ENCODE measurements around the gene TEKT3. TPM values are rescaled to one million over a fixed set of nuclear protein-coding genes. Genes with fewer than 3 reads are reported as not detected.

Gene TEKT3
- polyA plus RNA-seq, 1 donor, result 1.0 TPM

DNA sequence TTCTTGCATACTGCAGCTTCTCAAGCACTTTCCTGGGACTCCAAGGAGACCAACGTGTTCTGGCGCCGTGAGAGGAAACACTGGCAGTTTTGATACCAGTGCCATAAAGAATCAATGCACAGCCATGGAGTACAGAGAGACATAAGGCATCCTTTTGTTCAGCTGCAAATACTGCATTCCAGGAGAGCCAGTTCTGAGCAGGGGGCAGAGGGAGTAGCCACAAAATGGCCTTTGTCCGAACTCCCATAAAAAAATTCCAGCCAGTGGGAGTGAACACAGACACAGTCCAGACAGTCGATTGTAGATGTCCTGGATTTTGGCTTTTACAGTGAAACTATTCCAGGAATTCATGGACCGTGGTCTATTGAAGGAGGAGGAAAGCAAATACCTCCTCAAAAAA lies 36.2 kb upstream of the TEKT3 start:
- H3K9me3 ChIP-seq (ENCODE audit: control insufficient read depth, low read depth, low read length), result no peaks in the 10 kb centered on the region
- no peaks in the 10 kb centered on the region for H3K36me3 ChIP-seq (ENCODE audit: control insufficient read depth, insufficient read depth, low read length)
- H3K27ac ChIP-seq (ENCODE audit: low read length), result peak overlapping the region; percentile 50
- peak; percentile 43 to 74 for DNase-seq
- H3K4me1 ChIP-seq (ENCODE audit: control insufficient read depth, insufficient read depth, low read length), result peaks cover 23% of the 10 kb centered on the region
- H3K27me3 ChIP-seq (ENCODE audit: control insufficient read depth, insufficient read depth, low read length), result no peaks in the 10 kb centered on the region
- 0% methylated on average over 1 of the region's 6 CpGs for WGBS (ENCODE audit: insufficient coverage, low lambda C conversion rate)
- peak overlapping the region; percentile 0 for H3K4me3 ChIP-seq (ENCODE audit: low read length)

DNA sequence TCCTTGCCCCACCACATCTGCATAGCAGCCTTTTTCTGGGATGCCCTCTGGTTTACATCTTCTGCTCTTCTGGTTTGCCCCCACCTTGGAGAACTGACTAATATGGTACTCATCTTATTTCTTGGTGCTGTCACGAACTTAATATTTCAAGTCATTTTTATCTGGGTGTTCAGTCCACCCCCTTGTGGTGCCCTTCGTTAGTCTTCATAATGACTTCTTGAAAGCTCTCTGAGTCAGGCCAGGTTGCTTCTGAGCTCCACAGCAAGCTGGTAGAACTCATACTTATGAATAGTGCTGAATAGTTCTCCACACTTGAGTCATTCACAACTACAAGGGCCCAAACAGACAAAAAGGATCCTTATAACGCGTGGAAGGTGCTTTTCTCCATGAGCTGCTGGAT lies 35.8 kb upstream of the TEKT3 start:
- H3K27me3 ChIP-seq (ENCODE audit: control insufficient read depth, insufficient read depth, low read length), result no peaks in the 10 kb centered on the region
- 82% methylated on average over 2 of the region's 4 CpGs for WGBS (ENCODE audit: insufficient coverage, low lambda C conversion rate)

DNA sequence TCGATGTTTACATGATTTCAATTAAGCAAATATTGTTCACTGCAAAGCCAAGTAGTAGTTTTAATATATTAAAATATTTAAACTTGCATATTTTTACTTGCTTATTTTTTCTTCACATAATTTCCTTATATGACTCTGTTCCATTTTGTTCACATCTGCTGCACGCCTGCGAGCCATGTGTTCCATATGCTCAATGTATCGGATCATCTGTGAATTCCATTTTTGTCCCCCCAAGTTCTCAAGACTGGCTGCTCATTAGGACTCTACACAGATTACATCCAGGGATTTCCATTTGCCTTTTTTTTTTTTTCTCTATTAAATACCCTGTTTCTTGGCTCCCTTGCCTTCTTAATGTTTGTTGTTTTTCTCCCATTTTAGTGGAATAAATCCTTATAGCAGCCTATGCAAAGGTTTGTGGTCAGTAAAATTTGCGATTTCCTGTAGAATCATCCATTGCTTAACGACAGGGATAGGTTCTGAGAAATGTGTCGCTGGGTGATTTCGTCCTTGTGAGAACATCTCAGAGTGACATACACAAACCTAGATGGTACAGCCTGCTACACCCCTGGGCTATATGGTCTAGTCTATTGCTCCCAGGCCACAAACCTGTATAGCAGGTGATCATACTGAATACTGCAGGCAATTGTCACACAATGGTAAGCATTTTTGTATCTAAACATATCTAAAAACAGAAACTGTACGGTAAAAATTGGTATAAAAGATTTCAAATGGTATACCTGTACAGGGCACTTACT lies 30.2 kb upstream of the TEKT3 start:
- no peaks in the 10 kb centered on the region for H3K27me3 ChIP-seq (ENCODE audit: control insufficient read depth, insufficient read depth, low read length)
- WGBS (ENCODE audit: insufficient coverage, low lambda C conversion rate), result 98% methylated on average over 4 of the region's 9 CpGs
- no peak overlapping the region for H3K4me3 ChIP-seq (ENCODE audit: low read length)
- H3K36me3 ChIP-seq (ENCODE audit: control insufficient read depth, insufficient read depth, low read length), result no peaks in the 10 kb centered on the region
- no peaks in the 10 kb centered on the region for H3K9me3 ChIP-seq (ENCODE audit: control insufficient read depth, low read depth, low read length)
- no peak for DNase-seq
- H3K27ac ChIP-seq (ENCODE audit: low read length), result no peak overlapping the region
- peaks cover 3% of the 10 kb centered on the region for H3K4me1 ChIP-seq (ENCODE audit: control insufficient read depth, insufficient read depth, low read length)

More for the DNA sequence above, 35.8 kb upstream of the TEKT3 start:
- Histone ChIP-seq H3K36me3 (ENCODE audit: control insufficient read depth, insufficient read depth, low read length) (no peaks in the 10 kb centered on the region), H3K27ac (ENCODE audit: low read length) (peak overlapping the region; percentile 50), H3K4me1 (ENCODE audit: control insufficient read depth, insufficient read depth, low read length) (peaks cover 19% of the 10 kb centered on the region), H3K9me3 (ENCODE audit: control insufficient read depth, low read depth, low read length) (no peaks in the 10 kb centered on the region), H3K4me3 (ENCODE audit: low read length) (peak overlapping the region; percentile 0)
- DNase-seq, result no peak

DNA sequence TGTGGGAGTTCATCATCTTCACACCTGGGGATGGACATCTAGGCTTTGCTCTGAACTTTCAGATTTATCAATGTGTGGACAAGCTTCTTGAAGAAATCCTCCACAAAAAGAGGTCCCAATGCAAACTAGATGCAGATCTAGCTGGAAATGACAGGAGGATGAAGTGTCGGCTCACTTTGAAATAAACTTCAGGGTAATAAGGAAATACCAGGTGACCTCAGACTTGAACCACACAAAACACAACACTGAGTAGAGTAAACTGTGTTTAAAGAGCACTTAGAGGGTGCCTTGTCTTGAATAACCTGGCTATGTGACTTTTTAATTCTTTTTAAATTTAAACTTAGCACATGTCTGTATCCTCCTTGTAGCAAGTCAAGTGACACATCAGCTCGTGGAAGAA lies 27.2 kb upstream of the TEKT3 start:
- peaks cover 12% of the 10 kb centered on the region for H3K4me1 ChIP-seq (ENCODE audit: control insufficient read depth, insufficient read depth, low read length)
- no peaks in the 10 kb centered on the region for H3K27me3 ChIP-seq (ENCODE audit: control insufficient read depth, insufficient read depth, low read length)
- H3K36me3 ChIP-seq (ENCODE audit: control insufficient read depth, insufficient read depth, low read length), result no peaks in the 10 kb centered on the region
- no peak overlapping the region for H3K27ac ChIP-seq (ENCODE audit: low read length)
- DNase-seq, result peak; percentile 37 to 58
- H3K4me3 ChIP-seq (ENCODE audit: low read length), result no peak overlapping the region
- 60% methylated on average over 1 of the region's 2 CpGs for WGBS (ENCODE audit: insufficient coverage, low lambda C conversion rate)
- no peaks in the 10 kb centered on the region for H3K9me3 ChIP-seq (ENCODE audit: control insufficient read depth, low read depth, low read length)

DNA sequence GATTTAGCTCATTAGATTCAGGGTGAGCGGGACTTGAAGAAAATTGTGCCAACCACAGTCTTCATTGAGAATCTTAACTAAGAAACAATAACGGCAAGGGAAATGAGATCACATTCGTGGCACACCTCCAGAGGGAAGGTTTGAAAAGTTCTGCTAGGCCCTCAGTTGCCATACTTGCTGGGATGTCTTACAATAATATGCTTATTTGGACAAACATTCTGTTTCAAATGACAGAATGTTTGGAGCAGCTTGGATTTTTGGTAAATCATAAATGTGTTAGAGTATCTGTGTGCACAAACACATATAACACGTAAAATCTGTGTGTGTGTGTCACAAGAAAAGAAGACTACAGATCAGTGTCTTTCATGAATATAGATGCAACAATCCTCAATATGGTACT lies 24.6 kb upstream of the TEKT3 start:
- Histone ChIP-seq H3K27me3 (ENCODE audit: control insufficient read depth, insufficient read depth, low read length) (no peaks in the 10 kb centered on the region), H3K9me3 (ENCODE audit: control insufficient read depth, low read depth, low read length) (no peaks in the 10 kb centered on the region), H3K4me3 (ENCODE audit: low read length) (no peak overlapping the region), H3K27ac (ENCODE audit: low read length) (no peak overlapping the region), H3K36me3 (ENCODE audit: control insufficient read depth, insufficient read depth, low read length) (no peaks in the 10 kb centered on the region), H3K4me1 (ENCODE audit: control insufficient read depth, insufficient read depth, low read length) (peaks cover 12% of the 10 kb centered on the region)
- 93% methylated on average over 3 of the region's 4 CpGs for WGBS (ENCODE audit: insufficient coverage, low lambda C conversion rate)
- no peak for DNase-seq

DNA sequence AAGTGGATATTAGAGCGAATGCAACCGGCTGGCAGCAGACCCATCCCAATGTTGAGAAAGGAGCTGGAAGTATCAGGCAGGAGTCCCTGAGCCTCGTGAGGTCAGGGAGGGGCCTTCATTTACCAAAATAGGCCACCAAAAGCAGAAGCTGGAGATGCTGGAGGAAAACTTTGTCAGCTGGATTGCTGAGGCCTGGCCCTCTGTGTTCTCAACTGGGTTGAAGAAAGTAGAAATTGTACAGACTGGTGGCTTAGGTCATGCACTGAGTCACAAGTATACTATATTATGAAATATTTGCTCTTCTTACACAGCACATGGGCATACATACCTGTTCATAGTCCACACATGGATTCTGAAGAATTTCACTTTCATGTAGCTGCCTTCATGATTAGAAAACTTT lies 23.2 kb upstream of the TEKT3 start:
- no peak overlapping the region for H3K4me3 ChIP-seq (ENCODE audit: low read length)
- DNase-seq, result peak; percentile 67 to 80
- H3K4me1 ChIP-seq (ENCODE audit: control insufficient read depth, insufficient read depth, low read length), result peaks cover 12% of the 10 kb centered on the region
- no peaks in the 10 kb centered on the region for H3K27me3 ChIP-seq (ENCODE audit: control insufficient read depth, insufficient read depth, low read length)
- WGBS (ENCODE audit: insufficient coverage, low lambda C conversion rate), result no CpG with 5 or more reads among the region's 3 CpGs
- H3K36me3 ChIP-seq (ENCODE audit: control insufficient read depth, insufficient read depth, low read length), result no peaks in the 10 kb centered on the region
- H3K27ac ChIP-seq (ENCODE audit: low read length), result peak overlapping the region; percentile 84
- H3K9me3 ChIP-seq (ENCODE audit: control insufficient read depth, low read depth, low read length), result no peaks in the 10 kb centered on the region

DNA sequence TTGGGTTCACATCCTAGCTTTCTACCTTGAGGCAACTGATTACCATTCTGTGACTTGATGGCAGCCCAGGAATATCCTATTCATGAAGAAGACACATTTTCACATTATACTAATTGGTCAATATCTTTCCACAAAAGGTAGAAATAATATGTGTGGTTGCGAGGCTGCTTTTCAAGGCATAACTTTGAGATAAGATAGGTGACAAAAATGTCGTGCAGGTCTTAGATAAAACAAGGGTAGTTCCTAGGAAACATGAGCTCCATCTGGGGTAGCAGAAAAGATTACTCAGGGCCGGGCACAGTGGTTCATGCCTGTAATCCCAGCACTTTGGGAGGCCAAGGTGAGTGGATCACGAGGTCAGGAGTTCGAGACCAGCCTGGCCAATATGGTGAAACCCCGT lies 22.3 kb upstream of the TEKT3 start:
- Histone ChIP-seq H3K27ac (ENCODE audit: low read length) (no peak overlapping the region), H3K4me3 (ENCODE audit: low read length) (no peak overlapping the region), H3K4me1 (ENCODE audit: control insufficient read depth, insufficient read depth, low read length) (peaks cover 9% of the 10 kb centered on the region), H3K27me3 (ENCODE audit: control insufficient read depth, insufficient read depth, low read length) (no peaks in the 10 kb centered on the region), H3K36me3 (ENCODE audit: control insufficient read depth, insufficient read depth, low read length) (no peaks in the 10 kb centered on the region), H3K9me3 (ENCODE audit: control insufficient read depth, low read depth, low read length) (no peaks in the 10 kb centered on the region)
- 20% methylated on average over 1 of the region's 6 CpGs for WGBS (ENCODE audit: insufficient coverage, low lambda C conversion rate)
- no peak for DNase-seq

DNA sequence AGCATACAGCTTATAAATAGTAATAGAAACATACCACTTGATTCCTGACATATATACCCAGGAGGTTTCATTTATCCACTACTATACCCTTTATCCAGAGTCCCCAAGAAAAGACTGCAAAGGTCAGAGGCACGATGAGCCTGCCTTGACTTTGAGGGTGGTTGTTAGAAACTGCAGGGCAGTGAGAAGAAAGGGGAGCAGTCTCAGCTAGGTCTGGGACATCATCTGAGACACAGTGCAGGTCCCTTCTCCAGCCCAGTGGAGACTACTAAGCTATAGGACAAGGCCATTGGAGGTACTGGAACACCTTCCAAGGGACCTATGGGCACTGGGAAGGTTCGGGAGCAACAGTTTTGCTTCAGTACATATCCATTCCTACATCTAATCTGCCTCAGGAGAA lies 20.2 kb upstream of the TEKT3 start:
- H3K27ac ChIP-seq (ENCODE audit: low read length), result no peak overlapping the region
- no CpG with 5 or more reads among the region's 2 CpGs for WGBS (ENCODE audit: insufficient coverage, low lambda C conversion rate)
- H3K4me3 ChIP-seq (ENCODE audit: low read length), result no peak overlapping the region
- H3K4me1 ChIP-seq (ENCODE audit: control insufficient read depth, insufficient read depth, low read length), result peaks cover 9% of the 10 kb centered on the region
- DNase-seq, result no peak
- no peaks in the 10 kb centered on the region for H3K27me3 ChIP-seq (ENCODE audit: control insufficient read depth, insufficient read depth, low read length)
- H3K9me3 ChIP-seq (ENCODE audit: control insufficient read depth, low read depth, low read length), result no peaks in the 10 kb centered on the region
- H3K36me3 ChIP-seq (ENCODE audit: control insufficient read depth, insufficient read depth, low read length), result no peaks in the 10 kb centered on the region

DNA sequence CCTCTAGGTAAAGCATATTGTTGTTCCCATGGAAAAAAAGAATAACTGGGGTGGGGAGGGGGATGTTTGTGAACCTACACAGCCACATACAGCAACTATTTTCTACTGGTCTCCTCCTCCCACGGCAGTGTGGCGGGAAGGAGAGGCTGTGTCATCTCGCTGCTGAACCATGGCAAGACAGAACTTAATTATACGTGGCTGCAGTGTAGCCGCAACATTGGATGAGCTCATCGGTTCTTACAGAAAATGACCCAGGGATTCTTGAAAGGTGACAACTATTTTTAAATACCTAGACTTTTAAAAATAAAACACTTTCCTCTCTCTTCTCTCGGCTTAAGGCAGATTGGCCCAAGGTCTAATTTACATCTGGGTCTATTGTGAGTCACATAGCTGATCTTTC lies 19.8 kb upstream of the TEKT3 start:
- Histone ChIP-seq H3K27ac (ENCODE audit: low read length) (no peak overlapping the region), H3K27me3 (ENCODE audit: control insufficient read depth, insufficient read depth, low read length) (no peaks in the 10 kb centered on the region)
- 83% methylated on average over 1 of the region's 7 CpGs for WGBS (ENCODE audit: insufficient coverage, low lambda C conversion rate)

DNA sequence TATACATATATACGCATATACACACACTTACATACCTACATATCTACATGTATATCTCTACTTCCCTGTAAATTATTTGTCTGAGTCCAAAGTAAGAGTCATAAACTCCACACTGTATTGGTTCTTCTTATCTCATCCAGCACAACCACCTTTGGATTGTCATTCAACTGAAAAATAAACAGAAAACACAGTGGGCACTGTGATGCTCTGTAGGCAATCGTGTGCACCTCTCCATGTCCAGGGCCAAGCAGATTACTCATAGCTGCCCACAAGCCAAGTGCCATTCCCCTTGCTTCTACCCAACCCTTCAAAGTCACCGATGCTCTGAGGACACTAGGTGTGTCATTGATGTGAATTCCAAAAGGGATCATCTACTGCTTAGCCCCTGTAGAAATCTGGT lies 12.9 kb upstream of the TEKT3 start:
- no peaks in the 10 kb centered on the region for H3K9me3 ChIP-seq (ENCODE audit: control insufficient read depth, low read depth, low read length)
- H3K27ac ChIP-seq (ENCODE audit: low read length), result peak overlapping the region; percentile 79
- peaks cover 29% of the 10 kb centered on the region for H3K4me1 ChIP-seq (ENCODE audit: control insufficient read depth, insufficient read depth, low read length)
- no peak overlapping the region for H3K4me3 ChIP-seq (ENCODE audit: low read length)
- H3K27me3 ChIP-seq (ENCODE audit: control insufficient read depth, insufficient read depth, low read length), result no peaks in the 10 kb centered on the region
- 0% methylated on average over 1 of the region's 3 CpGs for WGBS (ENCODE audit: insufficient coverage, low lambda C conversion rate)
- DNase-seq, result peak; percentile 64 to 91
- no peaks in the 10 kb centered on the region for H3K36me3 ChIP-seq (ENCODE audit: control insufficient read depth, insufficient read depth, low read length)

More for the DNA sequence above, 19.8 kb upstream of the TEKT3 start:
- Histone ChIP-seq H3K36me3 (ENCODE audit: control insufficient read depth, insufficient read depth, low read length) (no peaks in the 10 kb centered on the region), H3K9me3 (ENCODE audit: control insufficient read depth, low read depth, low read length) (no peaks in the 10 kb centered on the region), H3K4me1 (ENCODE audit: control insufficient read depth, insufficient read depth, low read length) (peaks cover 9% of the 10 kb centered on the region), H3K4me3 (ENCODE audit: low read length) (no peak overlapping the region)
- no peak for DNase-seq

DNA sequence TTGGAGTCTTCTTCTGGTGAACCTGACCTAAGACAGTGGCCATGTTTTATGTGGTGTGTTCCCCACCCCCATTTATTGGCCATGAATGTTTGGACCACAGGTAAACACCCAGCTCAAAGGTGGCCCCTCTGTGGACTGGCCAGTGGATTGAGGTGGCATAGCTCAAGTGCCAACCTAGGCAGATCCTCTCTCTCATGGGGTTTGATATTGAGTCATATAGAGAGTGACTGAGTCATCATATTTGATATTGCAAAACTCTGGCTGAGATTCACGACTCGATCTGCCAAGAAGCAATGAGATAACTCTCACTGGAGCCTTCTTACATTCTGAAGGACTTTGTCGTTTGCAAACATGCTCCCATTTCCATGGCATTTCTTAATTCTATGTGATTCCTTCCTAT lies 10.5 kb upstream of the TEKT3 start:
- WGBS (ENCODE audit: insufficient coverage, low lambda C conversion rate), result 77% methylated on average over 3 of the region's 3 CpGs
- no peak overlapping the region for H3K4me3 ChIP-seq (ENCODE audit: low read length)
- no peaks in the 10 kb centered on the region for H3K27me3 ChIP-seq (ENCODE audit: control insufficient read depth, insufficient read depth, low read length)
- no peaks in the 10 kb centered on the region for H3K9me3 ChIP-seq (ENCODE audit: control insufficient read depth, low read depth, low read length)
- no peak overlapping the region for H3K27ac ChIP-seq (ENCODE audit: low read length)
- DNase-seq, result no peak
- H3K36me3 ChIP-seq (ENCODE audit: control insufficient read depth, insufficient read depth, low read length), result no peaks in the 10 kb centered on the region
- H3K4me1 ChIP-seq (ENCODE audit: control insufficient read depth, insufficient read depth, low read length), result peaks cover 47% of the 10 kb centered on the region
